Islet of Langerhans (tissue), 1 donor: ENCODE data around the gene PSD.

Experiments used
- FAIRE-seq: peaks from one replicate; lab custom pipeline; 2011; peaks lifted over from hg19 to GRCh38; lab: Jason Lieb, UNC

Gene PSD

GRCh38 chr10:102382871-102383270 lies 35.7 kb downstream of the PSD start:
- no peak for FAIRE-seq

- FAIRE-seq, result no peak
Measured at GRCh38 chr10:102381983-102382382, 36.6 kb downstream of the PSD start.

- no peak for FAIRE-seq
Measured at GRCh38 chr10:102379383-102379782, 39.2 kb downstream of the PSD start.

GRCh38 chr10:102376901-102377300 lies 41.7 kb downstream of the PSD start:
- FAIRE-seq, result no peak

- no peak for FAIRE-seq
Measured at GRCh38 chr10:102375867-102376266, 42.7 kb downstream of the PSD start.

- no peak for FAIRE-seq
Measured at GRCh38 chr10:102375250-102375649, 43.3 kb downstream of the PSD start.

GRCh38 chr10:102371295-102371694 lies 47.3 kb downstream of the PSD start:
- no peak for FAIRE-seq

- FAIRE-seq, result no peak
Measured at GRCh38 chr10:102368077-102368476, 50.5 kb downstream of the PSD start.

GRCh38 chr10:102367441-102367840 lies 51.1 kb downstream of the PSD start:
- no peak for FAIRE-seq

GRCh38 chr10:102358712-102359382 lies 59.7 kb downstream of the PSD start:
- FAIRE-seq, result no peak

GRCh38 chr10:102354451-102354850 lies 64.1 kb downstream of the PSD start:
- no peak for FAIRE-seq
